GM06990 (cell line): ENCODE measurements around the gene FAM20A.

Source experiments
- DNase-seq: peaks from one replicate; pipeline ENCODE4 v3.0.0-alpha.2; 2011; ENCODE audit not compliant: insufficient read length; ENCODE audit errors: extremely low read depth
- H3K27me3 ChIP-seq: replicated peaks from 2 replicates; pipeline ENCODE4 v1.6.0; 2011; ENCODE audit warnings: low read length; ENCODE audit not compliant: control insufficient read depth, insufficient read depth
- H3K36me3 ChIP-seq: 2 replicates; pipeline ENCODE4 v1.5.1; 2011; ENCODE audit warnings: low read length; ENCODE audit not compliant: control insufficient read depth, insufficient read depth
- H3K4me3 ChIP-seq: replicated peaks from 2 replicates; pipeline ENCODE4 v1.5.1; 2011; ENCODE audit warnings: low read depth, mild to moderate bottlenecking, control low read depth, low read length
- TF ChIP-seq, protein P1 (sequence below): IDR thresholded peaks from 2 replicates; pipeline ENCODE4 v1.5.1; 2011; ENCODE audit warnings: low read length, control low read depth, mild to moderate bottlenecking, inconsistent platforms; ENCODE audit not compliant: insufficient read depth, poor library complexity, severe bottlenecking

The FAM20A gene

DNA sequence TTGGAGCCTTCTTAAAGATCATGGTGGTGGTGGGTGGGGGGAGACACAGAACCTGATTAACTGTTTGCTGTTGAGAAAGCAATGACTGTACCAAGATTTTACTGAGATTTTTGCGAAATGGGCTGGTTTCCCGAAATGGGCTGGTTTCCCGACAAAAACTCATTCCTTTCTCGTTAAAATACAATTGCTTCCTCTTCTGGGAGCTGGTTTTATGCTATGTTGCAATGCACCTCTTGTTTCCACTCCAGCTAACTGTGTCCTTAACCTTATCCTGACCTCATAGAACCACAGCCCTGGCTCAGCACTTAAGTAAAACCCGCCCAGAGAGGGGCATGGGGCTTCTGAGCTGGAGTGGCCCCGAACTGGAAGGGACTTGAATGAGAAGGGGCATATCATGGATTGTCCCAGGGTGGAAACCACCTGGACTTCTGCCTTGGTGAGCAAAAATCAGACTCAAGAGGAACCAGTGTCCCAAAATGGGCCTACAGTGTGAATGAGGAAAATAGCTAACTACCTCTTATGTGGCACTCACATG is 20.9 kb downstream of the FAM20A start:
- DNase-seq, result no peak
- H3K27me3 ChIP-seq, result no peaks in the 10 kb centered on the region
- no peaks in the 10 kb centered on the region for H3K36me3 ChIP-seq
- no peak overlapping the region for H3K4me3 ChIP-seq
- TF ChIP-seq, protein P1, sequence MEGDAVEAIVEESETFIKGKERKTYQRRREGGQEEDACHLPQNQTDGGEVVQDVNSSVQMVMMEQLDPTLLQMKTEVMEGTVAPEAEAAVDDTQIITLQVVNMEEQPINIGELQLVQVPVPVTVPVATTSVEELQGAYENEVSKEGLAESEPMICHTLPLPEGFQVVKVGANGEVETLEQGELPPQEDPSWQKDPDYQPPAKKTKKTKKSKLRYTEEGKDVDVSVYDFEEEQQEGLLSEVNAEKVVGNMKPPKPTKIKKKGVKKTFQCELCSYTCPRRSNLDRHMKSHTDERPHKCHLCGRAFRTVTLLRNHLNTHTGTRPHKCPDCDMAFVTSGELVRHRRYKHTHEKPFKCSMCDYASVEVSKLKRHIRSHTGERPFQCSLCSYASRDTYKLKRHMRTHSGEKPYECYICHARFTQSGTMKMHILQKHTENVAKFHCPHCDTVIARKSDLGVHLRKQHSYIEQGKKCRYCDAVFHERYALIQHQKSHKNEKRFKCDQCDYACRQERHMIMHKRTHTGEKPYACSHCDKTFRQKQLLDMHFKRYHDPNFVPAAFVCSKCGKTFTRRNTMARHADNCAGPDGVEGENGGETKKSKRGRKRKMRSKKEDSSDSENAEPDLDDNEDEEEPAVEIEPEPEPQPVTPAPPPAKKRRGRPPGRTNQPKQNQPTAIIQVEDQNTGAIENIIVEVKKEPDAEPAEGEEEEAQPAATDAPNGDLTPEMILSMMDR, result no peak

DNA sequence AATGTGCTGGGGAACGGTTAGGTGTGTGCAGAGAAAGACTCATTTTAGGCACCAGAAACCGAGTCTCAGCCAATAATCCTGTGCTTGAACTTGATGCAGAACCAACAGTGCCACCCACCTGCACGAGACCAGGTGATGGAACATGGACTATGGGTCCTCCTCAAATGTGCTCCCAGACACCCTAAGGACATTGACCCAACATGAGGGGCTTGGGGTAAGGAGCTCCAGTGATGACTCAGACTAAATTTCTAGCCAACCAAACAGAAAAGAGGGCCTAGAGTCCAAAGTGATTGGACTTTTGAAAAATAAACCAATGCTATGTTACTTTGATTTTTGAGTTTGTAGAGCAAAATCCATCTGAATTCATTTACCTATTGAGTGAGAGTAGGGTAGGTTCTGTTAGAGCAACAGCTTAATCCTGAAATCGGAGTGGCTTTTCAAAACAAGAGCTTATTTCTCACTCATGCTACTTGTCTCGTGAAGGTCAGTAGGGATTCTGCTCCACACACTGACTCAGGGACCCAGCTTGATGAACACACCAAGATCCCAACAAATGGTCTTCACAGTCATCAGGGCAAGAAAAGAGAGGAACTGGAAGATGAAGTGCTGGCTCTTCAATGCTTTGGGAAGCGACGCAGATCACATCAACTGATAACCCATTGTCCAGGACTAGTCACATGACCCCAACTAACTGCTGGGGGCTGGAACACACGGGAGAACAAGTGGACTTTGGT is 21.8 kb downstream of the FAM20A start:
- no peaks in the 10 kb centered on the region for H3K36me3 ChIP-seq
- DNase-seq, result no peak
- H3K4me3 ChIP-seq, result no peak overlapping the region
- no peaks in the 10 kb centered on the region for H3K27me3 ChIP-seq
- TF ChIP-seq, protein P1, result no peak

DNA sequence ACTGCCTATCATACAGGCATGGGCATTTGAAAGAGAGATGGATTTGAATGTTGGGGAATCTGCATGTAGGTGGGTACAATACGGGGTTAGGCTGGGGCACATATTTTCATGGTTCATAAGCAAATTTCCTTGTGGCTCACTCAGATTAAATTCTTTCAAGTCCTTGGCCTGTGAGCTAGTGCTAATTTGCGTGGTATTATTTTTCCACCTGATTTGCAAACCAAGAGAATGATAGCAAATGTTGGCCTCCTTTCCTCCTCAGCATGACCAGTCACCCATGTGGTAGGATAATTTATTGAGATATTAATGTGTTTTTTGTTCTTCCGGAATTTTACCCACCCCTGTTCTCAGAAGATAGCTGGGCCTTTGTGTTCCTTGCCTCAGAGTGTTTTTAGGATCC is 22.9 kb downstream of the FAM20A start:
- TF ChIP-seq, protein P1, result no peak
- H3K27me3 ChIP-seq, result no peaks in the 10 kb centered on the region
- no peak overlapping the region for H3K4me3 ChIP-seq
- no peak for DNase-seq
- no peaks in the 10 kb centered on the region for H3K36me3 ChIP-seq

DNA sequence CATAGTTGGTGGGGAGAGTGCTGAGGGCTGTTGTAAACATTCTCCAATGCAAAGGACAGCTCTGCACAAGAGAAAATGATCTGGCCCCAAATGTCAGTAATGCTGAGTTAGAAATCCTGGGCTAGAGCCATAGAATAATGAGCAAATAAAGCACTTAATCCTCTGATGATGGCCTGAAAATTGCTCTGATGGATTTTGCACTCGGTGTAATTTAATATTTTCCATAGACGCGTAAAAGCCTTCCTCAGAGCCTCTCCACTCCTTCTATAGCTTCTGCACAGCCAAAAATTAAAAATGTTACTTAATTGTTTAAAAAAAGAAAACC is 23.7 kb downstream of the FAM20A start:
- no peak for DNase-seq
- Histone ChIP-seq H3K4me3 (no peak overlapping the region), H3K36me3 (no peaks in the 10 kb centered on the region), H3K27me3 (no peaks in the 10 kb centered on the region)
- TF ChIP-seq, protein P1, result no peak

DNA sequence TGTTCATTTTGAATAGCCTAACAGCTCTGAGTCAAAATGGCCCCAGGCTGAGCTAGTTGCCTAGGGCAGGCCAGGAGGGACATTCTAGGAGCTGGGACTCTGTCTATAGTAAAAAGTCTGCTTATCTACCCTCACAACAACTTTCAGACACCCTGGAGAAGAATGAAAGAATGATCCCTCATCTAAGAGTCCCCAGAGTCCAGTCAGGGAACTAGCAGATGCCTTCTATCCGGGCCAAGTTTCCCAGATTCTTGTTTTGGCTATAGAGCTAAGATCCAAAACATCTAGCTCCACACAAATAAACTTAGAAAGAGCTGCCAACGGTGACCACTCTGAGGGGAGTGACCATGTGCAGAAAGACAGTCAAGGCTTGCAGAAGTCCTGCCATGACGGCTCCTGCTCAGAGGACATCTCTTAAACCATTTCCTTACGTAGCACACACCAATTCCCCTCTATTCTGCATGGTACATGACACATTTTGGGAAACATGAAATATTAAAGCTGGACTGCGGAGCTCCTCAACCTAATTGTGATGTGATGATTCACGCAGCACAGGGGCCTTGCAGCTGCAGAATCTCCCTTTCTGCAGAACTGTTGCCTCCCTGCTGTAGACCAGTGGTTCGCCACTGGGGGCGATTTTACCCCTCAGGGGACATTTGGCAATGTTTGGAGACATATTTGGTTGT is 24.2 kb downstream of the FAM20A start:
- DNase-seq, result no peak
- TF ChIP-seq, protein P1, result no peak
- H3K36me3 ChIP-seq, result no peaks in the 10 kb centered on the region
- H3K4me3 ChIP-seq, result no peak overlapping the region
- H3K27me3 ChIP-seq, result no peaks in the 10 kb centered on the region
